SH-SY5Y (cell line): Measurements from ENCODE around the gene NIPAL4.

Experiments
- GATA2 ChIP-seq: IDR thresholded peaks from 2 replicates; pipeline ENCODE4 v1.6.1; 2011; ENCODE audit warnings: mild to moderate bottlenecking, low read depth, low read length
- GATA3 ChIP-seq: IDR thresholded peaks from 2 replicates; pipeline ENCODE4 v1.6.1; 2011; ENCODE audit warnings: low read depth, mild to moderate bottlenecking, low read length, moderate library complexity

DNA sequence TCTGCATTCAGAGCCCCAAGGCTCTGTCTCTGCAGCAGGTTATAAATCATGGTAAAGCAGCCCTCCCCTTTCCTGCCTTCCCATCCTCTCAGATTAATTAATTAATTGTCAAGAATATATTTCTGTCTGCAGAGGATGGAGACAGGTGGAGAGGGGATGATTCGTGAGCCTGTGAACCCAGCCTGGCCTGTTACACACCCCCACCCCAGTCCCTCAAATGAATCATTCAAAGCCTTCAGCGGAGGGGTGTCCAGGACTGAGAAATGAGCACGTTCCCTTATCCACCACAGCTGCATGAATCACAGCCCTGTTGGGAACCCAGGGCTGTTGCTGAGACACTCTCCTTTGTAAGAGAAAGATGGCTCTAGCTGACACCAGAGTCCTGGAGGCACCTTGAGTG lies 56.0 kb downstream of the NIPAL4 start:
- TF ChIP-seq GATA2: no peak
- TF ChIP-seq GATA3: no peak
